Liver (tissue), 3 donors: ENCODE data around the gene HS3ST1.

Experiments
- EGR1 ChIP-seq, 2 donors: IDR thresholded peaks; 2 replicates each; pipeline ENCODE4 v1.6.1; 2016 to 2018; ENCODE audit warnings: antibody characterized with exemption in 2 of 2, low read depth in 2 of 2
- GABPA ChIP-seq, 2 donors: IDR thresholded peaks in 1 of 2; conservative IDR thresholded peaks in 1 of 2; 2 replicates each; pipeline ENCODE4 v1.6.1; 2016; ENCODE audit warnings: antibody characterized with exemption in 2 of 2, mild to moderate bottlenecking in 1 of 2, moderate library complexity in 1 of 2
- JUND ChIP-seq, 2 donors: IDR thresholded peaks; 2 replicates each; pipeline ENCODE4 v1.6.1; 2016; ENCODE audit warnings: antibody characterized with exemption in 2 of 2
- RAD21 ChIP-seq, 2 donors: IDR thresholded peaks; 2 replicates each; pipeline ENCODE4 v1.6.1; 2016; ENCODE audit warnings: antibody characterized with exemption in 2 of 2, mild to moderate bottlenecking in 2 of 2
- RXRA ChIP-seq, 2 donors: IDR thresholded peaks; 2 replicates each; pipeline ENCODE4 v1.6.1; 2017 to 2018; ENCODE audit warnings: antibody characterized with exemption in 2 of 2, mild to moderate bottlenecking in 1 of 2
- SP1 ChIP-seq: IDR thresholded peaks from 2 replicates; pipeline ENCODE4 v1.6.1; 2018; ENCODE audit warnings: antibody characterized with exemption, mild to moderate bottlenecking
- TAF1 ChIP-seq: conservative IDR thresholded peaks from 2 replicates; pipeline ENCODE4 v1.6.1; 2016; ENCODE audit warnings: antibody characterized with exemption, mild to moderate bottlenecking
- YY1 ChIP-seq: IDR thresholded peaks from 2 replicates; pipeline ENCODE4 v1.6.1; 2016; ENCODE audit warnings: antibody characterized with exemption, mild to moderate bottlenecking
- TF ChIP-seq, protein P1 (sequence below): fragments of 150-350 bp; IDR thresholded peaks from 2 replicates; pipeline ENCODE4 v1.5.1; 2017; ENCODE audit warnings: improper control_type of control experiment, low read depth, low read length; ENCODE audit not compliant: missing input control
- TF ChIP-seq, protein P2 (sequence below): IDR thresholded peaks from 2 replicates; pipeline ENCODE4 v1.6.1; 2016; ENCODE audit warnings: antibody characterized with exemption
- TF ChIP-seq, protein P3 (sequence below): IDR thresholded peaks from 2 replicates; pipeline ENCODE4 v1.6.1; 2016; ENCODE audit warnings: antibody characterized with exemption, mild to moderate bottlenecking
- TF ChIP-seq, protein P4 (sequence below): IDR thresholded peaks from 2 replicates; pipeline ENCODE4 v1.6.1; 2016; ENCODE audit warnings: antibody characterized with exemption
- donor health status: healthy.
- donor health status: healthy.

DNA sequence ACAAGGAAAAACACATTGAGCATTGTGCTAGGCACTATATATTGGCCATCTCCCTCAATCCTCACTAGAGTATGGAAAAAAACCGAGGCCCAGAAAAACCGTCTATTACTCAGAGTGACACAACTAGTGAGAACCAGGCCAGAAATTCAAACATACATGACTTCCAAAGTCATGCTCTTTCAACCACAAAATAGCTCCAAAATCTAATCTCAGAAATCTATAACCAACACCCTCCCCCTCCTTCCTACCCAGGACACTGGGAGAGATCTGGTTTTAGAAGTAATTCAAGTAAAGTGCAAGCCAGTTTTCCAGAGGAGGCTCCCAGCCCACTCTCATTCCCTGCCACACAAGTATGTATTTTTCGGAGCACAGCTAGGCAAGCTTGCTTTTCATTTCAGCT, 7.6 kb downstream of the HS3ST1 start:
- TF ChIP-seq, protein P1, sequence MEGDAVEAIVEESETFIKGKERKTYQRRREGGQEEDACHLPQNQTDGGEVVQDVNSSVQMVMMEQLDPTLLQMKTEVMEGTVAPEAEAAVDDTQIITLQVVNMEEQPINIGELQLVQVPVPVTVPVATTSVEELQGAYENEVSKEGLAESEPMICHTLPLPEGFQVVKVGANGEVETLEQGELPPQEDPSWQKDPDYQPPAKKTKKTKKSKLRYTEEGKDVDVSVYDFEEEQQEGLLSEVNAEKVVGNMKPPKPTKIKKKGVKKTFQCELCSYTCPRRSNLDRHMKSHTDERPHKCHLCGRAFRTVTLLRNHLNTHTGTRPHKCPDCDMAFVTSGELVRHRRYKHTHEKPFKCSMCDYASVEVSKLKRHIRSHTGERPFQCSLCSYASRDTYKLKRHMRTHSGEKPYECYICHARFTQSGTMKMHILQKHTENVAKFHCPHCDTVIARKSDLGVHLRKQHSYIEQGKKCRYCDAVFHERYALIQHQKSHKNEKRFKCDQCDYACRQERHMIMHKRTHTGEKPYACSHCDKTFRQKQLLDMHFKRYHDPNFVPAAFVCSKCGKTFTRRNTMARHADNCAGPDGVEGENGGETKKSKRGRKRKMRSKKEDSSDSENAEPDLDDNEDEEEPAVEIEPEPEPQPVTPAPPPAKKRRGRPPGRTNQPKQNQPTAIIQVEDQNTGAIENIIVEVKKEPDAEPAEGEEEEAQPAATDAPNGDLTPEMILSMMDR, result no peak
- TF ChIP-seq TAF1 (no peak), GABPA (IDR thresholded peaks at IDR 0.05 in 1 of 2, conservative IDR thresholded peaks at IDR 0.05 in 1 of 2) (no peak), RAD21 (IDR thresholded peaks at IDR 0.05) (no peak), RXRA (IDR thresholded peaks at IDR 0.05) (no peak), SP1 (no peak), JUND (IDR thresholded peaks at IDR 0.05) (no peak), YY1 (no peak), EGR1 (IDR thresholded peaks at IDR 0.05; ENCODE audit: low read depth in 2 of 2) (no peak)
- TF ChIP-seq, protein P2, sequence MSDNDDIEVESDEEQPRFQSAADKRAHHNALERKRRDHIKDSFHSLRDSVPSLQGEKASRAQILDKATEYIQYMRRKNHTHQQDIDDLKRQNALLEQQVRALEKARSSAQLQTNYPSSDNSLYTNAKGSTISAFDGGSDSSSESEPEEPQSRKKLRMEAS, result no peak
- TF ChIP-seq, protein P3, sequence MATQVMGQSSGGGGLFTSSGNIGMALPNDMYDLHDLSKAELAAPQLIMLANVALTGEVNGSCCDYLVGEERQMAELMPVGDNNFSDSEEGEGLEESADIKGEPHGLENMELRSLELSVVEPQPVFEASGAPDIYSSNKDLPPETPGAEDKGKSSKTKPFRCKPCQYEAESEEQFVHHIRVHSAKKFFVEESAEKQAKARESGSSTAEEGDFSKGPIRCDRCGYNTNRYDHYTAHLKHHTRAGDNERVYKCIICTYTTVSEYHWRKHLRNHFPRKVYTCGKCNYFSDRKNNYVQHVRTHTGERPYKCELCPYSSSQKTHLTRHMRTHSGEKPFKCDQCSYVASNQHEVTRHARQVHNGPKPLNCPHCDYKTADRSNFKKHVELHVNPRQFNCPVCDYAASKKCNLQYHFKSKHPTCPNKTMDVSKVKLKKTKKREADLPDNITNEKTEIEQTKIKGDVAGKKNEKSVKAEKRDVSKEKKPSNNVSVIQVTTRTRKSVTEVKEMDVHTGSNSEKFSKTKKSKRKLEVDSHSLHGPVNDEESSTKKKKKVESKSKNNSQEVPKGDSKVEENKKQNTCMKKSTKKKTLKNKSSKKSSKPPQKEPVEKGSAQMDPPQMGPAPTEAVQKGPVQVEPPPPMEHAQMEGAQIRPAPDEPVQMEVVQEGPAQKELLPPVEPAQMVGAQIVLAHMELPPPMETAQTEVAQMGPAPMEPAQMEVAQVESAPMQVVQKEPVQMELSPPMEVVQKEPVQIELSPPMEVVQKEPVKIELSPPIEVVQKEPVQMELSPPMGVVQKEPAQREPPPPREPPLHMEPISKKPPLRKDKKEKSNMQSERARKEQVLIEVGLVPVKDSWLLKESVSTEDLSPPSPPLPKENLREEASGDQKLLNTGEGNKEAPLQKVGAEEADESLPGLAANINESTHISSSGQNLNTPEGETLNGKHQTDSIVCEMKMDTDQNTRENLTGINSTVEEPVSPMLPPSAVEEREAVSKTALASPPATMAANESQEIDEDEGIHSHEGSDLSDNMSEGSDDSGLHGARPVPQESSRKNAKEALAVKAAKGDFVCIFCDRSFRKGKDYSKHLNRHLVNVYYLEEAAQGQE, result no peak
- TF ChIP-seq, protein P4, sequence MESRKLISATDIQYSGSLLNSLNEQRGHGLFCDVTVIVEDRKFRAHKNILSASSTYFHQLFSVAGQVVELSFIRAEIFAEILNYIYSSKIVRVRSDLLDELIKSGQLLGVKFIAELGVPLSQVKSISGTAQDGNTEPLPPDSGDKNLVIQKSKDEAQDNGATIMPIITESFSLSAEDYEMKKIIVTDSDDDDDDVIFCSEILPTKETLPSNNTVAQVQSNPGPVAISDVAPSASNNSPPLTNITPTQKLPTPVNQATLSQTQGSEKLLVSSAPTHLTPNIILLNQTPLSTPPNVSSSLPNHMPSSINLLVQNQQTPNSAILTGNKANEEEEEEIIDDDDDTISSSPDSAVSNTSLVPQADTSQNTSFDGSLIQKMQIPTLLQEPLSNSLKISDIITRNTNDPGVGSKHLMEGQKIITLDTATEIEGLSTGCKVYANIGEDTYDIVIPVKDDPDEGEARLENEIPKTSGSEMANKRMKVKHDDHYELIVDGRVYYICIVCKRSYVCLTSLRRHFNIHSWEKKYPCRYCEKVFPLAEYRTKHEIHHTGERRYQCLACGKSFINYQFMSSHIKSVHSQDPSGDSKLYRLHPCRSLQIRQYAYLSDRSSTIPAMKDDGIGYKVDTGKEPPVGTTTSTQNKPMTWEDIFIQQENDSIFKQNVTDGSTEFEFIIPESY, result no peak
